Tibial artery (tissue), 4 donors: ENCODE results near the gene TMEM238.

ENCODE experiments used
- DNase-seq, 2 donors: peaks; one replicate each; pipeline ENCODE4 v3.0.0-alpha.2; 2019
- H3K27ac ChIP-seq, 2 donors: fragments of 200-600 bp; sonication (generic) in 1 of 2; 1 replicate in 1 of 2; 2 replicates in 1 of 2; pipeline ENCODE4 v1.5.1; 2018 to 2019; ENCODE audit warnings: mild to moderate bottlenecking in 1 of 2
- H3K27me3 ChIP-seq, 2 donors: fragments of 200-600 bp; sonication (generic) in 1 of 2; one replicate each; pipeline versions ENCODE4 v1.5.1 to v1.6.0; 2016 to 2019
- H3K36me3 ChIP-seq, 3 donors: fragments of 200-600 bp; sonication (generic) in 2 of 3; one replicate each; pipeline ENCODE4 v1.5.1; 2016 to 2019; ENCODE audit warnings: mild to moderate bottlenecking in 2 of 3
- H3K4me1 ChIP-seq, 4 donors: fragments of 200-600 bp; sonication (generic) in 2 of 4; 1 replicate in 3 of 4; 2 replicates in 1 of 4; pipeline ENCODE4 v1.5.1; 2016 to 2019
- H3K4me3 ChIP-seq, 2 donors: fragments of 200-600 bp; sonication (generic) in 1 of 2; 1 replicate in 1 of 2; 2 replicates in 1 of 2; pipeline ENCODE4 v1.5.1; 2018 to 2019; ENCODE audit warnings: mild to moderate bottlenecking in 2 of 2
- H3K9me3 ChIP-seq, 3 donors: fragments of 200-600 bp; sonication (generic) in 1 of 3; one replicate each; pipeline ENCODE4 v1.5.1; 2016 to 2019
- CTCF ChIP-seq, 2 experiments: fragments of 200-600 bp in 1 of 2; fragments of 450-650 bp in 1 of 2; IDR thresholded peaks; one replicate each; pipeline ENCODE4 v1.5.1; 2017 to 2019; ENCODE audit warnings: antibody characterized with exemption in 2 of 2, mild to moderate bottlenecking in 1 of 2, moderate library complexity in 1 of 2
- intact Hi-C: fragments of 100-400 bp; cut with DNase I; formaldehyde crosslinking; loops from one replicate; pipeline ENCODE4 v1.15.0; 2023; ENCODE audit warnings: low total_unique reads

Gene TMEM238

GRCh38 chr19:55398200-55398925 lies 14.3 kb upstream of the TMEM238 start:
- no peak for TF ChIP-seq CTCF (IDR thresholded peaks at IDR 0.05)
- H3K4me3 ChIP-seq: no peak overlapping the region
- peaks cover 0 to 3% (median 0%) of the 10 kb centered on the region in 4 donors for H3K4me1 ChIP-seq
- no peak for DNase-seq
- intact Hi-C loops: no loop called here
- no peak overlapping the region for H3K27ac ChIP-seq
- H3K9me3 ChIP-seq: no peaks in the 10 kb centered on the region
- H3K27me3 ChIP-seq: no peaks in the 10 kb centered on the region
- H3K36me3 ChIP-seq: peaks cover 8 to 32% (median 29%) of the 10 kb centered on the region in 3 donors

- Histone ChIP-seq H3K4me1 (peaks cover 0 to 24% (median 13%) of the 10 kb centered on the region in 4 donors), H3K36me3 (peaks cover 4 to 49% (median 26%) of the 10 kb centered on the region in 3 donors), H3K4me3 (no peak overlapping the region), H3K9me3 (no peaks in the 10 kb centered on the region), H3K27me3 (no peaks in the 10 kb centered on the region), H3K27ac (no peak overlapping the region)
- no peak for DNase-seq
- TF ChIP-seq CTCF (IDR thresholded peaks at IDR 0.05): no peak
- intact Hi-C loops: no loop called here
Measured at GRCh38 chr19:55392820-55393761, 9.0 kb upstream of the TMEM238 start.

- Histone ChIP-seq H3K4me1 (peaks cover 0 to 35% (median 24%) of the 10 kb centered on the region in 4 donors), H3K9me3 (no peaks in the 10 kb centered on the region), H3K27ac (no peak overlapping the region), H3K36me3 (peaks cover 4 to 60% (median 37%) of the 10 kb centered on the region in 3 donors), H3K4me3 (no peak overlapping the region), H3K27me3 (no peaks in the 10 kb centered on the region)
- intact Hi-C loops: no loop called here
- no peak for DNase-seq
- TF ChIP-seq CTCF (IDR thresholded peaks at IDR 0.05): no peak
Measured at GRCh38 chr19:55391702-55392615, 7.9 kb upstream of the TMEM238 start.

GRCh38 chr19:55391191-55391670 lies 7.1 kb upstream of the TMEM238 start:
- no peak overlapping the region for H3K27ac ChIP-seq
- no peaks in the 10 kb centered on the region for H3K9me3 ChIP-seq
- intact Hi-C loops: no loop called here
- H3K27me3 ChIP-seq: no peaks in the 10 kb centered on the region
- no peak for DNase-seq
- no peak overlapping the region for H3K4me3 ChIP-seq
- TF ChIP-seq CTCF (IDR thresholded peaks at IDR 0.05): no peak
- H3K36me3 ChIP-seq: peaks cover 4 to 61% (median 37%) of the 10 kb centered on the region in 3 donors
- H3K4me1 ChIP-seq: peaks cover 0 to 42% (median 30%) of the 10 kb centered on the region in 4 donors

GRCh38 chr19:55390461-55390880 lies 6.4 kb upstream of the TMEM238 start:
- peaks cover 0 to 42% (median 30%) of the 10 kb centered on the region in 4 donors for H3K4me1 ChIP-seq
- no peaks in the 10 kb centered on the region for H3K9me3 ChIP-seq
- no peak overlapping the region for H3K4me3 ChIP-seq
- DNase-seq: no peak
- H3K27ac ChIP-seq: no peak overlapping the region
- TF ChIP-seq CTCF (IDR thresholded peaks at IDR 0.05): no peak
- H3K36me3 ChIP-seq: peaks cover 4 to 61% (median 37%) of the 10 kb centered on the region in 3 donors
- intact Hi-C loops: no loop called here
- H3K27me3 ChIP-seq: no peaks in the 10 kb centered on the region
